CD4-positive, alpha-beta T cell treated with Interferon gamma for 1 hour (primary cell): ENCODE measurements around the gene GRM7.

Source experiments
- DNase-seq: peaks from one replicate; pipeline ENCODE4 v3.0.0-alpha.2; 2020

GRM7 gene

DNA sequence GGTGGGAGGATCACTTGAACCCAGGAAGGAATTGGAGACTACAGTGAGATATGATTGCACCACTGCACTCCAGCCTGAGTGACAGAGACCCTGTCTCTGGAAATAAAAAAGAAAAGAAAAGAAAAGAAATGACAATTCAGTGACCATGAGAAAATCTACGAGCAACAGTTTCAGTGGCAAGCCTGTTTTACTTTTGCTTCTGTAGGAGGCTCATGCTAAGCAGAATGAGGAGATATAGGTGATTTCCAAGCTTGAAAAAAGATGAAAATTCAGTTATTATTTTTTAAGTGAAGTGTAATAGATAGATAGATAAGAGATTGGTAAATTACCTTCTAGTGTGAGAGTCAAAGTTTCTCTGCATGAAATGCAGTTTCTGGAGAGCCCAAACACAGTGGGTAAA lies 651.1 kb downstream of the GRM7 start:
- DNase-seq = no peak

DNA sequence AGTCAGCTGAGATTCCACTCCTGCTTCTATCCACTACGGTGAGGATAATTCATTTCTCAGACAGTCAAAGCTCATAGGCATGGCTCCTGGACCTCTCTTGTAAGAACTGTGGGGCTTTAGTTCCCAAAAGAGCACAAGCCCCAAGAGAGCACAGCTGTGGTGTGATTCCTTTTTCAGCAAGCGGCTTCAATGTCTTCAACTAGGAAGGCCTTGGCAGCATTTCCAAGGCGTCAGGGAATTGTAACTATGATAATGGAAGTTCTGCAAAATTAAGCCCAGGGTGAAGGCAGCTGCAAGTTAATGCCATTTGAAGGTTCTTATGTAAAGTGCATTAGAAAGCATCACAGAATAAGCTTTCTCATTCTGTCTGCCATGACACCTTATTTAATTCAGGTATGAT lies 657.1 kb downstream of the GRM7 start:
- DNase-seq = no peak

DNA sequence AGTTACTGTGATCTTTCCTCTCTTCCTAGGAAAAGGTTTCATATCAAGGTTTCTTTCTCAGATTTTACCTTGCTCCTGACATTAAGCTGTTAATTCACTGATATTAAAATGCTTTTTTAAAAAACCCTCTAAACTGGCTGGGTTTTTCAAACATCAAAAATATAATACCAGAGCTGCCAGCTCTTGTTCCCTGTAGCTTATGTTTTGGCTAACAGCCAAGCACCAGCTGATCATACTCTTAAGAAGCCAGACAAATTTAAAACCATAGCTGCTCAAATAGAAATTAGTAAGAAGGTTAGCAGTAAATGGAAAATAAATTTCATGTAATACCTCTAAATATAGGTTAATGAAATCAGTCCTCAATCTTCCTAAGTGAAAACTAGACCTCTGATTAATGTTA lies 657.5 kb downstream of the GRM7 start:
- DNase-seq = no peak

DNA sequence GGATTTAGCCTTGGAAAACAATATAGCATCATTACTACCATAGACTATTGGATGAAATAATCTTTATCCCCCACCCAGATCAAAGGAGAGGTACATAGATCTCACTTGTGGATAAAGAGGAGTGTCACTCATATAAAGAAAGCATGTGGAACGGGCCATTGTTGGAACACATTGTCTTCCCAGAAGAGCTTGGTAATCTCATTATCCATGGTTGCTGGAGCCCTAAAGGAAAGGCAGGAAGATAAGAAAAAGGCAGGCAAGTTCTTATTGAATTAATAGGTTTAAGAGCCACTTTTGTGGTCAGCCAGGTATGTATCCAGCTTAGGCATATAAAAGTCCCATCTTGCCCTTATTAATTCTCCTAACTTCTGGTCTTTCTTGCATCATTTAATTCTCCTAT lies 659.1 kb downstream of the GRM7 start:
- DNase-seq = no peak

DNA sequence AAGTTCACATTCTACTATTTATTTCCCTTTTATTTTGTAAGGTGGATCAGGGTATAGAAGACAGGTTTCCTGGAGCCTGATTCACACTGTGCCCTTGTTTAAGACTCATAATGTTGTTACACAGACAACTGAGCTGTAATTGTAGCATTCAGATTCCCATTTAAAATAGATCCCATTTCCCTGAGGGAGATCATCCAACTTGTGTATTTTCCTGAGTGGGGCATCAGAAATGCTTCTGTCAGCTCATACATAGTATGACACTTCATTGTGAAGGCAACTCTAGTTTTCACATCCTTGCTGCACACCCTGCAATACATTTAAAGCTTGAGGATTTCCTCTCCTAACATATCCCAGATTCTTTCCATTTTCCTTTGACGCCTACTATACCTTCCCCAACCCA lies 659.7 kb downstream of the GRM7 start:
- DNase-seq = no peak

DNA sequence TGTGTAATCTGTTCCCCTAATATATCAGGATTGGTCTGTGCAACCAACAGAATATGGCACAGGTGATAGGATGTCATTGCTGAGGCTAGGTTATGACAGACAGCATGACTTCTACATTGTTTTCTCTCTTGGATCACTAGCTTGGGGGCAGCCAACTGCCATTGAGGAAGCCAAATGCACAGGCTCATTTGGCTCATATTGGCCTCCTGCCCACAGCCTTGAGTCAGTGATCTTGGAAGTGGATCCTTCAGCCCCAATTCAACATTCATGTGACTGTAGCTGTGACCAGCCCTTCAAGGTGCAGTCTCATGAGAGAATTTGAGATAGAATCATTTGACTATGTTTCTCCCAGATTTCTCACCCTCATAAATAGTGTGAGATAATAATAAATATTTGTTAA lies 675.6 kb downstream of the GRM7 start:
- DNase-seq = no peak

DNA sequence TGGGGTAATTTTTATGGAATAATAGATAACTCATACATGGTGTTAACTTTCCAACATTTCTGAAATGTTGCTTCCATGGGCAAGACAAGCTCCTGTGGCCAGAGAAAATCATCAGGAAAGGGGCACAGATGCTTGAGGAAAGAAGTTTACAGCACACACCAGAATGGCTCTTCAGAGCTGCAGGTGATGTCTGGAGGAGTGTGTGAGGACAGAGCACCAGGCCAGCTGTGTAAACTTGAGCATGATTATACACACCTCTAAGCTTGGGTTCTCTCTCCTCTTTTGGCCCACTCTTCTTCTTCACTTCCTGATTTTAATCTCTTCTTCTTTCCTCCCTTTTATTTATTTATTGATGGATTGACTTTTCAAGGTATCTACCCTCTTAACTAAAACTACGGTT lies 676.0 kb downstream of the GRM7 start:
- no peak for DNase-seq

DNA sequence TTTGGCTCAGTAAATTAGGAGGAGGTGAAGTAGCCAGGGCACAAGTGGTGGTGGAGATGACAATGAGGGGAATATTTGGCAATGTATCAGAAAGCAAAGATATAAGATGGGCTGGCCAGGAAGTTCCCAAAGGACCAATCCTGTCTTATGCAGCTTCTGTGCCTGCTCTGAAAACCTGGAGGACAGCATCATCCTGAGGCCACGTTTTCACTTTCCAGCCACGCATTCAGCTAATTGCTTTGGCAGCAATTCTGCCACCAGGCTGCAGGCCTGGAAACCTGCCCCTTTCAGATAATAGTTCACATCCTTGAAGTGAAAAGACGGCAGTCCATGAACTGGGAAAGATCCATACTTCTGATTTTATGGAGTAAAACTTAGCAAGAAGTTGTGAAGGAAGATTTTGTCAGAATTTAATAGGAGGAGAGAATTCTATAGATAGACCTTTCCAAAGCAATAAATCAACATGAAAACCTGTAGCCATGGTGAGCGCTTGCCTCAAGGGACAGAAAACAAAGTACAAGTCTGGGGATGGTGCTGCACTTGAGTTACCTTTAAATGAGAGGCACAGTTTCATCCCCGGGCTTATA lies 682.5 kb downstream of the GRM7 start:
- DNase-seq = no peak

DNA sequence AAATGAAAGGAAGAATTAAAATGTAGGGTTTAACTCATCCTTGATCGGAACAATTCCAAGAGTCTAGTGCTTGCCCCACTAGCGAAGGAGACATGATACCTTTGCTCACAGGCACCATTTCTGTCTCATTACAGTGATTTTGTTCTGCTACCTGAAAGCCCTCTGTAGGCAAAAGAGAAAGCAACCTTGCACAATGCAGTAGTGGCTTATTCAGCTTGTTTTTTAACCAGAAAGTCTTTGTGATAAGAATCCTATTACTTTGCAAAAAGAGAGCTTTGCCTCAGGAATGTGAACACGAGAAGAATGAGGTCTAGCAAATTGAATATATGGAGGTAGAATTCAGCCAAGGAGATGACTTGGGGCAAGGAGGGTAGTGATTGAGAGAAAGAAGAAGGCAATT lies 684.4 kb downstream of the GRM7 start:
- no peak for DNase-seq

DNA sequence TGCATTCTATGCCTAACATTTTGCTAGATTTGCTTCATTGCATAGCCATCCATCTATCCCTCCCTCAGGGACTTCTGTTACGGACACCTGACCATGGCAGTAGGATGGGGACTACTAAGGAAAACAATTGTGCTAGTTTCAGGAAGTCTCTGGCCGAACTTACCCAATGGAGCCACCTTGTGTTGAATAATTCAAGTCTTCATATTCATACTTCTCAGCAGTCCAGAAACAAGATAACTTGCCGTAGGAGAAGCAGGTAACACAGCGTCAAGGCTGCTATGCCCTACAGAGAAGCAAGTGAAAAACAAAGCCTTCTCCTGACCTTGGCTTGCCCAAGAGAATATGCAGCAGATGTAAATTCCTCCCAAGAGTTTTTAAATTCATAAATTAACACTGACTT lies 685.3 kb downstream of the GRM7 start:
- DNase-seq = no peak

DNA sequence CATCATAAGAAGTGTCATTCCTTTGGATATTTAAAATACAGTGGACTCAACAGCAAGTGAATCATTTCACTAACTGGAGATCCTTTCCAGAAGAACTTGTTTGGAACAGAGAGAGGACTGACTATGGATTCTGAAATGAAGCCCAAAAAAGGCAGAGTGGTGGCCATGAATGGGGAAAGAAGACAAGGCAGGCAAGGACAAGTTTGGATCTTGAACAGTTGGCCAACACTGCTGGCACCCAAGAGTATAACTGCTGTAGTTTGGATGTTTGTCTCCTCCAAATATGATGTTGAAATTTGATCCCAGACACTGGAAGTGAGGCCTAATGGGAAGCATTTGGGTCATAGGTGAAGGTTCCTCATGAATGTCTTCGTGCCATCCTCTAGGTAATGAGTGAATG lies 686.9 kb downstream of the GRM7 start:
- no peak for DNase-seq

DNA sequence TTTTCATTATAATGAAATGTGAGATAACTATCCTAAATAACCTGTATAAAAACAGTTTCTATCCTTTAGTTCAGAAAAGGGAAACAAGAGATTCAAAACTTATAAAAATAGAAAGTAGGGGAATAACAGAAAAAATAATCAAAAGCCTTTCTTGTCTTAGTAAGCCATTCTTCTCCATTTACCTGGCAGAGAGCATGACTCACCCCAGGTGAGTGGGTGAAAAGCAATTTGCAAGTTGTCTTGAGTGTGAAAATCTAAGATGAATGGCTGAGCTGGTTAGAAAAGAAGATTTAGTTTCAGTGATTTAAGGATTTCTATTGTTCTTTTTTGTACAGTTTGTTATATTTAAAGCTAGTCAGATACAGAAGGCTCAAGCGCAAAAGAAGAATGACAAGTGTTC lies 702.0 kb downstream of the GRM7 start:
- DNase-seq = no peak

DNA sequence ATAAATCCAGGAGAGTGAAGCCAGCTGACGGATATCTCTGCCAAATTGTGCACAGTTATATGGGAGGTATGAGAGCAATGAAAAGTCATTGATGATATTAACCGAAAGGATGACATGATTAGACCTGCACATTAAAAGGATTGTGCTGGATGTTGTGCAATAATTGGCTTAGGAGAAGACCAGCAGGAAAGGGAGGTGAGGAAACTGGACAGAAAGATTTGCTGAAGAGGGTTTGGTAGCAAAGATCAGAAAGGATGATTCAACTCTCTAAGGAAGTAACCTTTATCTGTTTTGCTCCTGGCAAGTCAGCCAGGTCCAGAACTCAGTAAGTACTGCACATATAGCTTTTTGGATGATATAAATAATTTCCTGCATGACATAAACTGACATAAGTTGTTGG lies 704.7 kb downstream of the GRM7 start:
- DNase-seq = no peak

DNA sequence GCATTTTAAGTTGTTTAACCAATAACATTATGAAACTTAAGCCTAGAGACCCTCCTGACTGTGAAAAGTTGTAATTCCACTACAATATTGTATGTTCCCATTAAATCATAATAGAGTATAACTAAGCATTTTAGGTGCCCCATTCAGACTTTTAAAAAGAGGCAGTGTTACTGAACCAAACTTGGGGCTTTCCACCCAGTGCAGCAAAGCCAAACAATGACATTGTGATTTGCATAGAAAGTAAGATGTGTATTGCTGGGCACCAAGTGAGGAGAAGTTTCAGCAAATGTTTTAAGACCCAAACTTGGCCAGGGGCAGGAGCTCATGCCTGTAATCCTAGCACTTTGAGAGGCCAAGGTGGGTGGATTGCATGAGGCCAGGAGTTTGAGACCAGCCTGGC lies 706.2 kb downstream of the GRM7 start:
- DNase-seq = no peak

DNA sequence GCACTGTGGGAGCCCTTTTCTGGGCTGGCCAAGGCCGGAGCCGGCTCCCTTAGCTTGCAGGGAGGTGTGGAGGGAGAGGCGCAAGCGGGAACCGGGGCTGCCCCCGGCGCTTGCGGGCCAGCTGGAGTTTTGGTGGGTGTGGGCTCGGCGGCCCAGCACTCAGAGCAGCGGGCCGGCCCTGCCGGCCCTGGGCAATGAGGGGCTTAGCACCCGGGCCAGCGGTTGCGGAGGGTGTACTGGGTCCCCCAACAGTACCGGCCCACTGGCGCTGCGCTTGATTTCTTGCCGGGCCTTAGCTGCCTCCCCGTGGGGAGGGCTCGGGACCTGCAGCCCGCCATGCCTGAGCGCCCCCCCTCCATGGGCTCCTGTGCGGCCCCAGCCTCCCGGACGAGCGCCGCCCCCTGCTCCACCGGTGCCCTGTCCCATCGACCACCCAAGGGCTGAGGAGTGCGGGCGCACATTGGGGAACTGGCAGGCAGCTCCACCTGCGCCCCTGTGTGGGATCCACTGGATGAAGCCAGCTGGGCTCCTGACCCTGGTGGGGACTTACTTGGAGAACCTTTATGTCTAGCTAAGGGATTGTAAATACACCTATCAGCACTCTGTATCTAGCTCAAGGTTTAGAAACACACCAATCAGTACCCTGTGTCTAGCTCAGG lies 707.7 kb downstream of the GRM7 start:
- DNase-seq = no peak

DNA sequence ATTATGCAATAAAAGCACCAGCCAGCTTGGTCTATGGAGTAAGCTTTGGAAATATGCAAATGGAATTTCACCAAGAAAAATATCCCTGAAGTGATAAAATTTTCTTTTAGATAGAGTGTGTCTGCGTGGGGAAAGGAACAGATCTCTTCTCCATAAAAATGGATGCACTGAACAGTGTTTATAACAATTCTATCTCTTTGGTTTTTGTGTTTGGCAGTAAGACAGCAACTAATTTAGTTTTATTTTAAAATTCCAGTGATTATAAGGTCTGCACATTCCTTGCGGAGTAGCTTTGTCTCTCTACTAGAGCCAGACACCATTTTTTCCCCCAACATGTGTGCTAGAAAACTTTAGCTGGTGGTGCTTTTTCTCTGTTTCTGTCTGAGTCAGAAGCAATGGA lies 712.4 kb downstream of the GRM7 start:
- DNase-seq = no peak

DNA sequence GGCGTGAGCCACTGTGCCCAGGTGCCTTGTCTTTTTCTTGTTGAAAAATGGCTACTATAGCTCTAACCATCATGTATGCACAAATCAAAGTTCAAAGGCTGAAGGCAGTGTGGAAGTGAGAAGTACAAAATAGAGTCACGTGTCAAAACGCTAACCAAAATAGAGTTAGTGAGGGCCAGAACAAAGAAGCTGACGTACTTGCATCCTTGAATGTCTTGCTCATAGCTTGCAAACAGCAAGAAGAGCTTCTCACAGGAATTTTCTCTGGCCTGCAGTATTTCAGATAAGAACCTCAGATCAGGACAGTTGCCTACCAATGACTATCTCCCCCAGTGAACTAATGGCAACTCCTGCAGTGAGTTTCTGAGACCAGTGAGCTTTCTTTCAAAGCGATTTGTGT lies 713.5 kb downstream of the GRM7 start:
- no peak for DNase-seq

DNA sequence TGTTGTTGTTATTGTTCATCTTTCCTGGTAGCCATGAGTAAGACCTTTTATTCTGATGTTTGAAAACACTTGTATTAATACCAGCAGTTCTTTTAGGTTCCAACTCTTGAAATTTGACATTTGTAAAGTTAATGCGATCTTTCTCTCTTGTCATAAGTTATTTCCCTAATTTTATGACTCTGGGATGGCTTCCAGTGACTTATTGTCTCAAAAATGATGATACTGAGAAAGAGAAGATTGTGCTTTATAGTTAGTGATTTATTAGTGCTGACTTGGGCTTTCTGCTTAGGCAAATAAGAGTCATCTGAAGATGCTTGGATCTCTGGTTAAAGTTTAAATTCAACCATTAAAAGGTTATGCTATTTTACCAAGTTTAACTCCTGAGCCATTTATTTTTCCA lies 715.2 kb downstream of the GRM7 start:
- no peak for DNase-seq

DNA sequence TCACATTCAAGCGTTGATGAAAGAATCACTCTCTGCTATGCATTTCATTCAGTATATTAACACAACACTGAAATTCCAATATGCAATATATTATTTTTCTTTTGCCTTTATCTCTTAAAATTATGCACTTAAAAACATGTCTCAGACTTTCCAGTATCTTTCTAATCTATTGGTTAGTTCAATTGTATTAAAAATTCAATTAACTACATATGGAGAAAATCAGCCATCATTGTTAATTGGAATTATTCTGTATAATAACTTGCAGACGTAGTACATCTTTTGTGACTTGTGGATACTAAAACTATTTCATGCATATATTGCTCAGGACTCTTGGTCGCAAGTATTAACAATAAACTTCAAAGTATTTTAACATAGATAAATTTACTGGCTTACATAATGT lies 715.6 kb downstream of the GRM7 start:
- DNase-seq = no peak

DNA sequence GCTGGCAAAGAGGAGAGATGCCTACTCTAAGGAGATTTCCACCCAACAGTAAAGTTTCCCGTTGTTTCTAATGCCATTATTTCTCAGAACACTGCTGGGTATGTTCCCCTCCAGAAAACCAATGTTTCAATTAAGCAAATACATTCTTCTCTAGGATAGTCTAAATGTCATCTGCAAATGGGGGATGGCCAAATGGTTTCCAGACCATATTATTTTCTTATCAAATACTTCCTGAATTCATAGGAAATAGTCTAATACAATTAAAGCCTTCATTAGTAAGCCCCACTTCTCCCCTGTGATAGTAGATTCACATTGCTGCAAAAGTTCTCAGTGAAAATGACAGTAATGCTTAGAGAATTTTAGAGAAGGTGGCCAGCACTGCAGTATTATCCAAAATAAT lies 716.6 kb downstream of the GRM7 start:
- no peak for DNase-seq

DNA sequence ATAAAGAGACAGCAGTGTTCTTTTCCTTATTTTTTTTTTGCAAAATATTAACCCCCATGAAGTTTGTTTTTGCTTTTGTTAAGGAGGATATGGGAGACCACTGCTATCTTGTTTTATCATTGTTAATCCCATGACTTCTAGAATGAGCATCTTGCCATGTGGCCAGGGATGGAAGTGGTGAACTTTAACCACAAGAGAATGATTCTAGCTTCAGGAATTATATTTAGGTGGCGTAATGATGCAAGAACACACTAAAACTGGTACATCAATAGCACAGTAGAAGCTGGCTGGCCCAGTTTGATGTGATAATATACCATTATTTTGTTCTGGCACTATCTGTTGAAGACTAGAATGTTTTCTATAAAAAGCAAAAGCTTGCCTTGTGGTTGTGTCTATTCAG lies 720.9 kb downstream of the GRM7 start:
- no peak for DNase-seq

DNA sequence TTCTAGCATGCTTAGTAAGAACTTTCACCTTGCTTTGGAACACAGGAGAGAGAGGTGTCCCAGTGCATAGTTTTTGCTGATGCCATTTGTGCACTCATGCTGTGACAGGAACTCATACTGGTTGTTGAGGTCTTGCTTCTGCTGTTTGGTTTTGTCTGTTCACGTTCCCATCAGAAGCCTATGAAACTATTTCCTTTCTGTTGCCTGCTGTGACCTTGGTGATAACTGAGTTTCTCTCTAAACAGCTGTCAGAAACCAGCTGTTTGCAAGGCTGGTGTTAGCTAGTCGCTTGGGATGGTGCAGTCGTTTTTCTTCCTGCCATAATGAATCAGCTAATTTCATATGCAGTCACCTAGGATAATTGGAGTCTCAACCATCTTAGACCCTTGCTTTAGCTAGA lies 724.1 kb downstream of the GRM7 start:
- DNase-seq = no peak

DNA sequence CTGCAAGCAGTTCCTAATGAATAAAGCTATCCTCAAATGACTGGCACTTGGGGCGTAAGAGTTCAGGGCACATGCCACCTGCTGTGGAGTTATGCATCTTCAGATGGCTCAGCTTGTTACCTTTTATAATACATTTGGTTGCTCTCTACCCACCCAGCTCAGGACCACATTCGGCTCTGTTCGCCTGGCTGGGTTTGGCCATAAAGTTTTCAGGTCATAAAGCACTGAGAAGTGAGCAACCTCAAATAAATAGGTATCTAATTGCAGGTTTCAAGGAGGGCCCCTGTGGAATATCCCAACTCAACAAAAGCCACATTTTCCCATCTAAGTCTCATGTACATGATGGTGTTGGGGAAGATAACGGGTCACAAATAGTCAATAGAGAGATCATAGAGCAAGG lies 727.3 kb downstream of the GRM7 start:
- DNase-seq = no peak

DNA sequence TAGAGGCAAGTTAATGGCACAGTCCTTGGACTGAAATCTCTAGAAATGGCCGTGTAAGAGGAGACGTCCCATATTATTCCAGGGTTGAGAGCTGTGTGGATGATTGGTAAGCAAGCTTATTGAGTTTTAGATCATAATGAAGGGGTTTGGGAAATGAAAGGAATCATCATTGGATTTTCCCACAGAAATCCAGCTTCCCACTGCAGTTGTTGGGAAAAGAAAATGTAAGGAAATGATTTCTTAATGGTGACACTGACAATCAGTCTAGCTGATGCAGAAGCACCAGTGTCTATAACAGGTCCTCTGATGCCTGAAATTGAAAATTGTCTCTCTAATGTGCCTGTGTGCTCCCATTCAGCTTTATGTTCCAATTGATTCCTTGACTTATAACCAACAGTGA lies 728.6 kb downstream of the GRM7 start:
- DNase-seq = no peak

DNA sequence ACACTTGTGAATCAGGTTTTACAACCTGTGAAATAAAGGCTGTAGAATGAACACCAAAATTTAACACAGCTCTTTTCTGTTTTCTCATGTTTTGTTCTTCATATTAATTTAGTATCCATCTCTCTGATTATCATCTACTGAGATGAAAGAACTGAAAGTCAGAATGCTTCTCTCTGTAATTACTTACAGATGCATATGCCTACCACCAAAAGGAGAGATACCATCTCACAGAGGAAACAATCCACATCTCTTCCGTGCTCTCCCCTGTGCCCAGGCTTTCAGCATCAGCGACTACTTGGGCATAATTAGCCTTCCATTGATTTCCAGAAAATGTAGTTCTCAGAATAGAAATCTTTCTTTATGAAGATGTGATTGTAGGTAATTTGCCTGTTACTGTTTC lies 741.4 kb downstream of the GRM7 start:
- no peak for DNase-seq

DNA sequence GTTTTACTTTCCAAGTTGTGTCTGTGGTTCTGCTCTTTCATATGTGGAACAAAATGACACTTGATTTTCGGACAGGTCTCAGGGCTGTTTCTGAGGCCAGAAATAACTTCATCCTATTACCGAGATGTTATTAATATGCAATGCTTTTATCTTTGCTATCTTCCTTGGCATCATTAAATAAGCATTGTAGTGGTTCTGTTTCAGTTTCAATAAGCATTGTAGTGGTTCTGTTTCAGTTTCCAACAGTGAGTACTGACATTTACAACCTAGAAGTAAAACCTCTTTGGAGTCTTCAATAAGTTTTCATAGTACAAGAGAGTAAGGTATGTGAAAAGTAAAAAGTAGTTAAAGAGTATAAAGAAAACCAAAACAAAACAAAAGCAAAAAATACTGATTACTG lies 746.2 kb downstream of the GRM7 start:
- no peak for DNase-seq
